Astrocyte (in vitro differentiated cells and primary cell): ENCODE results near the gene CLEC4C.
"Not testable (repeated sequence)": the region's sequence is repeated elsewhere in the genome, so short reads cannot be mapped to it uniquely, and the experiment has no call there.

Experiments used
- EZH2 ChIP-seq: IDR thresholded peaks from 2 replicates; pipeline ENCODE4 v1.6.1; 2012; ENCODE audit warnings: mild to moderate bottlenecking, low read length, inconsistent platforms; ENCODE audit not compliant: insufficient read depth
- TF ChIP-seq, protein P1 (sequence below): IDR thresholded peaks from 2 replicates; pipeline ENCODE4 v1.5.1; 2011; ENCODE audit warnings: low read depth, mild to moderate bottlenecking, inconsistent platforms, low read length, moderate library complexity; ENCODE audit not compliant: insufficient read depth

DNA sequence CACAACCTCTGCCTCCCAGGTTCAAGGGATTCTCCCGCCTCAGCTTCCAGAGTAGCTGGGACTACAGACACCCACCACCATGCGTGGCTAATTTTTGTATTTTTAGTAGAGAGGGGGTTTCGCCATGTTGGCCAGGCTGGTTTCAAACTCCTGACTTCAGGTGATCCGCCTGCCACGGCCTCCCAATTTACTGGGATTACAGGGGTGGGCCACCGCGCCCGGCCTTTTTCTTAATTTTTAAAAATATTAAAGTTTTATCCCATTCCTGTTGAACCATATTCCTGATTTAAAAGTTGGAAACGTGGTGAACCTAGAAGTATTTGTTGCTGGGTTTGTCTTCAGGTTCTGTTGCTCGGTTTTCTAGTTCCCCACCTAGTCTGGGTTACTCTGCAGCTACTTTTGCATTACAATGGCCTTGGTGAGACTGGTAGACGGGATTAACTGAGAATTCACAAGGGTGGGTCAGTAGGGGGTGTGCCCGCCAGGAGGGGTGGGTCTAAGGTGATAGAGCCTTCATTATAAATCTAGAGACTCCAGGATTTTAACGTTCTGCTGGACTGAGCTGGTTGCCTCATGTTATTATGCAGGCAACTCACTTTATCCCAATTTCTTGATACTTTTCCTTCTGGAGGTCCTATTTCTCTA lies 41.8 kb upstream of the CLEC4C start, which contains the start of gene NANOG:
- TF ChIP-seq, protein P1, sequence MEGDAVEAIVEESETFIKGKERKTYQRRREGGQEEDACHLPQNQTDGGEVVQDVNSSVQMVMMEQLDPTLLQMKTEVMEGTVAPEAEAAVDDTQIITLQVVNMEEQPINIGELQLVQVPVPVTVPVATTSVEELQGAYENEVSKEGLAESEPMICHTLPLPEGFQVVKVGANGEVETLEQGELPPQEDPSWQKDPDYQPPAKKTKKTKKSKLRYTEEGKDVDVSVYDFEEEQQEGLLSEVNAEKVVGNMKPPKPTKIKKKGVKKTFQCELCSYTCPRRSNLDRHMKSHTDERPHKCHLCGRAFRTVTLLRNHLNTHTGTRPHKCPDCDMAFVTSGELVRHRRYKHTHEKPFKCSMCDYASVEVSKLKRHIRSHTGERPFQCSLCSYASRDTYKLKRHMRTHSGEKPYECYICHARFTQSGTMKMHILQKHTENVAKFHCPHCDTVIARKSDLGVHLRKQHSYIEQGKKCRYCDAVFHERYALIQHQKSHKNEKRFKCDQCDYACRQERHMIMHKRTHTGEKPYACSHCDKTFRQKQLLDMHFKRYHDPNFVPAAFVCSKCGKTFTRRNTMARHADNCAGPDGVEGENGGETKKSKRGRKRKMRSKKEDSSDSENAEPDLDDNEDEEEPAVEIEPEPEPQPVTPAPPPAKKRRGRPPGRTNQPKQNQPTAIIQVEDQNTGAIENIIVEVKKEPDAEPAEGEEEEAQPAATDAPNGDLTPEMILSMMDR: not testable (repeated sequence)
- TF ChIP-seq EZH2: not testable (repeated sequence)
